Measurements from ENCODE around the gene ERC2. TPM values are rescaled to one million over a fixed set of nuclear protein-coding genes. Genes with fewer than 3 reads are reported as not detected.

Gene ERC2
- total RNA-seq, 3 donors from 2014 or later = 0.64 to 7.3 (median 1.3) TPM

DNA sequence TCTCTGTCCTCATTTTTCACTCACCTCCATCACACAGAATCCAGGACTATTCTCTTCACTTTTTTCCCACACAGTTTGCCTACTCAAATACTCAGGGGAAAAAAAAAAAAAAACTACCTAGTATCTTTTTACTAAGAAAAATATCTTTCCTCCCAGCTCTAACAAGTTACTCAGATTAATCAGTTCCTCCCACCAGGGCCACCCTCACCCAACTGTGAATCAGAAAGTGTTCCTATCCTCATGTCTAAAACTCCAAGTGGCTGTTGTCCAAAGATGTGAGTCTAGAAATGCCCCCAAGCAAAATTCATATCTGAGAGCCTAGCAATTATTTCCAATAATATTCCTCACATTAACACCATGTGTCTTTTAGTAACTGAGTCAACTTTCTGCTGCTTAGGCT, 268.0 kb downstream of the ERC2 start:
- no peak overlapping the region for H3K27ac ChIP-seq
- H3K4me1 ChIP-seq = no peaks in the 10 kb centered on the region
- no peak for TF ChIP-seq POLR2A (IDR thresholded peaks at IDR 0.05)
- TF ChIP-seq, protein P1, sequence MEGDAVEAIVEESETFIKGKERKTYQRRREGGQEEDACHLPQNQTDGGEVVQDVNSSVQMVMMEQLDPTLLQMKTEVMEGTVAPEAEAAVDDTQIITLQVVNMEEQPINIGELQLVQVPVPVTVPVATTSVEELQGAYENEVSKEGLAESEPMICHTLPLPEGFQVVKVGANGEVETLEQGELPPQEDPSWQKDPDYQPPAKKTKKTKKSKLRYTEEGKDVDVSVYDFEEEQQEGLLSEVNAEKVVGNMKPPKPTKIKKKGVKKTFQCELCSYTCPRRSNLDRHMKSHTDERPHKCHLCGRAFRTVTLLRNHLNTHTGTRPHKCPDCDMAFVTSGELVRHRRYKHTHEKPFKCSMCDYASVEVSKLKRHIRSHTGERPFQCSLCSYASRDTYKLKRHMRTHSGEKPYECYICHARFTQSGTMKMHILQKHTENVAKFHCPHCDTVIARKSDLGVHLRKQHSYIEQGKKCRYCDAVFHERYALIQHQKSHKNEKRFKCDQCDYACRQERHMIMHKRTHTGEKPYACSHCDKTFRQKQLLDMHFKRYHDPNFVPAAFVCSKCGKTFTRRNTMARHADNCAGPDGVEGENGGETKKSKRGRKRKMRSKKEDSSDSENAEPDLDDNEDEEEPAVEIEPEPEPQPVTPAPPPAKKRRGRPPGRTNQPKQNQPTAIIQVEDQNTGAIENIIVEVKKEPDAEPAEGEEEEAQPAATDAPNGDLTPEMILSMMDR (IDR thresholded peaks at IDR 0.05) = no peak
- no peaks in the 10 kb centered on the region for H3K9me3 ChIP-seq
- no peaks in the 10 kb centered on the region for H3K27me3 ChIP-seq
- no peak overlapping the region for H3K4me3 ChIP-seq
- intact Hi-C loops (cut with DNase I; ENCODE audit: low total_unique reads) = no loop called here
- no peaks in the 10 kb centered on the region for H3K36me3 ChIP-seq
- no peak for DNase-seq (ENCODE audit: low spot score in 2 of 2)

DNA sequence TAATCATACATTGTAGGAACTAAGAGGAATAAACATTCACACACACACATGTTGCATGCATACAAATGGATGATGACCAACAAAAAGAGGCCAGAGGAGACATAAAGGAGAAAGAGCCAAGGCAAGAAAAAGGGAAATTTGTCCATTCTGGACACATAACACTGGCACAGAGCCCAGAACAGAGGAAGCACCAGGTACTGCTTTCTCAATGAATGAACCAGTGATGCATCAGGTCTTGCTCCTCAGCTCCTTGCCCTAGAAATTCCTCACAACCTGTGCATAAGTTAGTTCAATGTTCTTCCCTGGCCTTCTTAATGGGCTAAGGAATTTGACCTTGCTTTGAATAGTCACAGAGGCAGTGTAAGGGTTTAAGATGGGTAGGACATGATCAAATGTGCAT, 270.3 kb downstream of the ERC2 start:
- no peaks in the 10 kb centered on the region for H3K4me1 ChIP-seq
- TF ChIP-seq POLR2AphosphoS5 (IDR thresholded peaks at IDR 0.05) = no peak
- TF ChIP-seq, protein P1 (IDR thresholded peaks at IDR 0.05) = no peak
- TF ChIP-seq POLR2A (IDR thresholded peaks at IDR 0.05) = no peak
- H3K9me3 ChIP-seq = no peaks in the 10 kb centered on the region
- no peak overlapping the region for H3K27ac ChIP-seq
- no peak overlapping the region for H3K4me3 ChIP-seq
- intact Hi-C loops (cut with DNase I; ENCODE audit: low total_unique reads) = no loop called here
- no peaks in the 10 kb centered on the region for H3K36me3 ChIP-seq
- DNase-seq (ENCODE audit: low spot score in 2 of 2) = no peak
- H3K27me3 ChIP-seq = no peaks in the 10 kb centered on the region

DNA sequence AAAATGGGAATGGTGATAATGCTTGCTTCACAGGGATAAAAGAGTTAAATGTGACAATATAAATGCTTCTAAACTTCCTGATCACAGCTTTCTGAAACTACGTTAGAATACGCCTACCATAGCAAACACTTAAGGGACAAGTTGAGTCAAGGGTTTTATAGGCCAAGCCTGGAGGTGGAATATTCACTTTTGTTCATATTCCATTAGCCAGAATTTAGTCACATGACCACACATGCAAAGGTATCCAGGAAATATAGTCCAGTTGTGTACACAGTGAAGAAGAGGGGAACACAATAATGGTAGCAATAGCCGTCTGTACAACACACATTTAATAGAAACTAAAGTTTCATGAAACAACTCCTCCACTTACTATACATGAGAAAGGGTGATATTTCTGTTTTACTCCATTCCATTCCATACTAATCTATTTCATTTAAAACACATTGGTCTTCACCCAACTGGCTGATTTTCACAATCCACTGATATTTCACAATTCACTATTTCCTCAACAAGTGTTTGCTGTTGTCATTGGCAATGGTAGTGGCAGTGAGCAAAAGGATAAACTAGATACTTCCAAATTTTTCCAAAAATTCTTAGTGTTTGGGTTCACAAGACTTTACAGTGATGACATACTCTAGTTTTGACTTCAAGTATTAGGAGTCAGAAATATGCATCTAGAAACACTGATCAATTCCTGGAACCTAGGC, 270.9 kb downstream of the ERC2 start:
- Histone ChIP-seq H3K27ac (no peak overlapping the region), H3K27me3 (no peaks in the 10 kb centered on the region), H3K36me3 (no peaks in the 10 kb centered on the region), H3K4me3 (no peak overlapping the region), H3K4me1 (no peaks in the 10 kb centered on the region), H3K9me3 (no peaks in the 10 kb centered on the region)
- TF ChIP-seq POLR2A (IDR thresholded peaks at IDR 0.05) = no peak
- TF ChIP-seq, protein P1 (IDR thresholded peaks at IDR 0.05) = no peak
- no peak for TF ChIP-seq POLR2AphosphoS5 (IDR thresholded peaks at IDR 0.05)
- intact Hi-C loops (cut with DNase I; ENCODE audit: low total_unique reads) = no loop called here
- DNase-seq (ENCODE audit: low spot score in 2 of 2) = no peak

DNA sequence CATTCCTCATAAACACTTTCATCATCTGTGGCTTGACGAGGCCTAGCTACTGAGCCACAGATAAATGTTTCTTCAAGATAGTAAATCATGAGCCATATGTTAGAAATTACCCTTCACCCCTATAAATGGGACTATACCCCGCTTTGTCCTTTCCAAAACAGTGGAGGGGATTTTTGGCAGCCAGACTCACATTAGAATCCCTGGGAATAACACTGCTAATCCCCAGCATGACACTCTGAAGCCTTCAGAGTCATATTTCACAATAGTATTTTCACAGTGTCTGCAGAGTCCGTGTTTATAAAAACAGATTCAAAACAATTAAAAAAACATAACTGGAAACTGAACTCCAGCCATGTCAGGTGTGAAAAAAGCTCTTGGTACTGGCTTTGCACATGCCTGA, 271.6 kb downstream of the ERC2 start:
- Histone ChIP-seq H3K4me3 (no peak overlapping the region), H3K27ac (no peak overlapping the region), H3K27me3 (no peaks in the 10 kb centered on the region), H3K4me1 (no peaks in the 10 kb centered on the region), H3K36me3 (no peaks in the 10 kb centered on the region), H3K9me3 (no peaks in the 10 kb centered on the region)
- no peak for TF ChIP-seq POLR2AphosphoS5 (IDR thresholded peaks at IDR 0.05)
- TF ChIP-seq POLR2A (IDR thresholded peaks at IDR 0.05) = no peak
- TF ChIP-seq, protein P1 (IDR thresholded peaks at IDR 0.05) = no peak
- DNase-seq (ENCODE audit: low spot score in 2 of 2) = no peak
- intact Hi-C loops (cut with DNase I; ENCODE audit: low total_unique reads) = no loop called here

DNA sequence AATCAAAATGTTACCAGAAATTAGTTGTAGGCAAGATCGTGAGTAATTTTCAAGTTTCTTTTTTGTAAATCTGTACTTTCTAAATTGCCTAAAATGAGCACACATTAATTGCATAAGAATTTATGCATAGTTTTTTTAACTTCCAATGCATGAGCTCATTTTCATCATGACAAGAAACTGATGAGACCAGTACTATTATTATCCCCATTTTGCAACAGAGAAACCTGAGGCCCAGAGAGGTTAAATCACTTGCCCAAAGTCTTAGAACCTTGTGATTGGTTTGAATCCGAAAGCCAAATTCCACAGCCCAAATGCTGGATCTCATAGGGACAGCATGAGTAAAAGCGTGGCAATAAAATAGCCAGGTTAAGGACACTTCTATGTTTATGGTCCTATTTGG, 274.7 kb downstream of the ERC2 start:
- no peaks in the 10 kb centered on the region for H3K27me3 ChIP-seq
- no peaks in the 10 kb centered on the region for H3K4me1 ChIP-seq
- no peaks in the 10 kb centered on the region for H3K36me3 ChIP-seq
- intact Hi-C loops (cut with DNase I; ENCODE audit: low total_unique reads) = no loop called here
- TF ChIP-seq POLR2A (IDR thresholded peaks at IDR 0.05) (no peak), POLR2AphosphoS5 (IDR thresholded peaks at IDR 0.05) (no peak)
- TF ChIP-seq, protein P1 (IDR thresholded peaks at IDR 0.05) = no peak
- H3K4me3 ChIP-seq = no peak overlapping the region
- no peak overlapping the region for H3K27ac ChIP-seq
- no peaks in the 10 kb centered on the region for H3K9me3 ChIP-seq
- DNase-seq (ENCODE audit: low spot score in 2 of 2) = no peak

All from breast epithelium (tissue), 4 donors.